Measurements from ENCODE around the gene SLC4A1.

DNA sequence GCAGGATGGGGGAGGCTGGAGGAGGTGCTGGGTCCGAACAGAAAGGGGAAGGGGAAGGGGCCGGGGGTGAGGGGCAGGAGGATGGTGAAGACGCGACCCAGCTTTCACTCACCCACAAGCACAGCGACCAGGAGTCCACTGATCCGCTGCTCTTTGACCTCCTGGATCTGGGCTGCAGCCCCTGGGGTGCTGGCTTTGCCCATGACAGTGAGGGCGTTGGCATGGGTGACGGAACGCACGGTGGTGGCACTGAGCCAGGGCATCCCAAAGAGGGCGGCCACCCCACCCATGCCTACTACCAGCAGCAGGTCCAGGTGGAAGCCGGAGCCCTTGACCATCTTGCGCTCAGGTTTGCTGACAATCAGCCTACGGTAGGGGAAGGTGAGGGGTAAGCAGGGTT is 14.9 kb downstream of the SLC4A1 start:
- TF ChIP-seq, protein P1, sequence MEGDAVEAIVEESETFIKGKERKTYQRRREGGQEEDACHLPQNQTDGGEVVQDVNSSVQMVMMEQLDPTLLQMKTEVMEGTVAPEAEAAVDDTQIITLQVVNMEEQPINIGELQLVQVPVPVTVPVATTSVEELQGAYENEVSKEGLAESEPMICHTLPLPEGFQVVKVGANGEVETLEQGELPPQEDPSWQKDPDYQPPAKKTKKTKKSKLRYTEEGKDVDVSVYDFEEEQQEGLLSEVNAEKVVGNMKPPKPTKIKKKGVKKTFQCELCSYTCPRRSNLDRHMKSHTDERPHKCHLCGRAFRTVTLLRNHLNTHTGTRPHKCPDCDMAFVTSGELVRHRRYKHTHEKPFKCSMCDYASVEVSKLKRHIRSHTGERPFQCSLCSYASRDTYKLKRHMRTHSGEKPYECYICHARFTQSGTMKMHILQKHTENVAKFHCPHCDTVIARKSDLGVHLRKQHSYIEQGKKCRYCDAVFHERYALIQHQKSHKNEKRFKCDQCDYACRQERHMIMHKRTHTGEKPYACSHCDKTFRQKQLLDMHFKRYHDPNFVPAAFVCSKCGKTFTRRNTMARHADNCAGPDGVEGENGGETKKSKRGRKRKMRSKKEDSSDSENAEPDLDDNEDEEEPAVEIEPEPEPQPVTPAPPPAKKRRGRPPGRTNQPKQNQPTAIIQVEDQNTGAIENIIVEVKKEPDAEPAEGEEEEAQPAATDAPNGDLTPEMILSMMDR (IDR thresholded peaks at IDR 0.05; ENCODE audit: extremely low read depth in 1 of 2, insufficient read depth in 1 of 2, low read depth in 1 of 2, low read length in 2 of 2): no peak
- TF ChIP-seq POLR2AphosphoS5 (IDR thresholded peaks at IDR 0.05; ENCODE audit: insufficient read depth, low read depth, low read length): no peak
- no peak for TF ChIP-seq EZH2 (IDR thresholded peaks at IDR 0.05; ENCODE audit: borderline replicate concordance, low read depth, low read length, severe bottlenecking)
- no peak for TF ChIP-seq POLR2A (IDR thresholded peaks at IDR 0.05; ENCODE audit: low read depth, low read length)
- TF ChIP-seq, protein P2, sequence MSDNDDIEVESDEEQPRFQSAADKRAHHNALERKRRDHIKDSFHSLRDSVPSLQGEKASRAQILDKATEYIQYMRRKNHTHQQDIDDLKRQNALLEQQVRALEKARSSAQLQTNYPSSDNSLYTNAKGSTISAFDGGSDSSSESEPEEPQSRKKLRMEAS (IDR thresholded peaks at IDR 0.05; ENCODE audit: insufficient read depth, insufficient read length): no peak

All from endothelial cell of umbilical vein (primary cell).